Progenitor cell of endocrine pancreas (in vitro differentiated cells): ENCODE results near the gene FARS2. TPM values are rescaled to one million over a fixed set of nuclear protein-coding genes. Genes with fewer than 3 reads are reported as not detected.

Source experiments
- DNase-seq: peaks from one replicate; pipeline ENCODE4 v3.0.0; 2021; ENCODE audit warnings: low spot score; ENCODE audit not compliant: unreplicated experiment
- H3K27ac Mint-ChIP-seq: 2 replicates; pipeline ENCODE4 v1.8.0; 2021; ENCODE audit warnings: mild to moderate bottlenecking, moderate library complexity, mixed read lengths
- H3K27me3 Mint-ChIP-seq: 2 replicates; pipeline ENCODE4 v1.8.0; 2021; ENCODE audit warnings: mixed read lengths
- H3K36me3 Mint-ChIP-seq: 2 replicates; pipeline ENCODE4 v1.8.0; 2022; ENCODE audit warnings: mixed read lengths; ENCODE audit not compliant: insufficient read depth
- H3K4me1 Mint-ChIP-seq: 2 replicates; pipeline ENCODE4 v1.8.0; 2021; ENCODE audit warnings: low read depth, mixed read lengths
- H3K4me3 Mint-ChIP-seq: 2 replicates; pipeline ENCODE4 v1.8.0; 2021; ENCODE audit warnings: low read depth, mild to moderate bottlenecking, moderate library complexity, mixed read lengths
- H3K9me3 Mint-ChIP-seq: 2 replicates; pipeline ENCODE4 v1.8.0; 2021; ENCODE audit warnings: low read depth, mixed read lengths
- total RNA-seq: library from RNA; stranded (reverse); gene quantifications from 2 replicates; pipeline ENCODE4 v1.2.1, GENCODE V29; 2021
- TF ChIP-seq, protein P1 (sequence below): fragments of 200-600 bp; sonication (generic); IDR thresholded peaks from one replicate; pipeline ENCODE4 v1.5.0; 2021; ENCODE audit warnings: antibody characterized with exemption, mild to moderate bottlenecking; ENCODE audit not compliant: unreplicated experiment

The FARS2 gene
- total RNA-seq, 1 donor from 2014 or later, result 20.8 TPM

DNA sequence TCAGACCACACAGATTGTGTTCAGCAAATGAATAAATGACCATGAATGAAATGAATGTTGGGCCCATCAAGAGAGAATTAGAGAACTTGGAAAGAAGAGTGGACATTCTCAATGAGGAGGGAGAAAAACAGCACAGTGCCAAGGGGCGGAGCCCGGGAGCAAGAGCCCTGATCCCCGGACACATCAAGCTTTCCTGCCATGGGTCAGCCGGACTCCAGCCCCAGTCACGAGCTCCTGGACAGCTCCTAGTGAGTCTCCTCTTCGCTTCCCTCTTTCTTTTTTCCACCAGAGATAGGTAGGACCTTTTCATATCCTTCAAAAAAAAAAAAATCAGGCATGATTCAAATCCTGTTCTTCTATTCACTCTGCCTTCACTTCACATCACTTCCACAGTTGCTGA, 471.2 kb downstream of the FARS2 start:
- H3K9me3 Mint-ChIP-seq, result no peaks in the 10 kb centered on the region
- no peak for DNase-seq
- H3K4me3 Mint-ChIP-seq, result no peak overlapping the region
- H3K36me3 Mint-ChIP-seq, result no peaks in the 10 kb centered on the region
- peaks cover 9% of the 10 kb centered on the region for H3K4me1 Mint-ChIP-seq
- no peaks in the 10 kb centered on the region for H3K27me3 Mint-ChIP-seq
- H3K27ac Mint-ChIP-seq, result no peak overlapping the region
- TF ChIP-seq, protein P1, sequence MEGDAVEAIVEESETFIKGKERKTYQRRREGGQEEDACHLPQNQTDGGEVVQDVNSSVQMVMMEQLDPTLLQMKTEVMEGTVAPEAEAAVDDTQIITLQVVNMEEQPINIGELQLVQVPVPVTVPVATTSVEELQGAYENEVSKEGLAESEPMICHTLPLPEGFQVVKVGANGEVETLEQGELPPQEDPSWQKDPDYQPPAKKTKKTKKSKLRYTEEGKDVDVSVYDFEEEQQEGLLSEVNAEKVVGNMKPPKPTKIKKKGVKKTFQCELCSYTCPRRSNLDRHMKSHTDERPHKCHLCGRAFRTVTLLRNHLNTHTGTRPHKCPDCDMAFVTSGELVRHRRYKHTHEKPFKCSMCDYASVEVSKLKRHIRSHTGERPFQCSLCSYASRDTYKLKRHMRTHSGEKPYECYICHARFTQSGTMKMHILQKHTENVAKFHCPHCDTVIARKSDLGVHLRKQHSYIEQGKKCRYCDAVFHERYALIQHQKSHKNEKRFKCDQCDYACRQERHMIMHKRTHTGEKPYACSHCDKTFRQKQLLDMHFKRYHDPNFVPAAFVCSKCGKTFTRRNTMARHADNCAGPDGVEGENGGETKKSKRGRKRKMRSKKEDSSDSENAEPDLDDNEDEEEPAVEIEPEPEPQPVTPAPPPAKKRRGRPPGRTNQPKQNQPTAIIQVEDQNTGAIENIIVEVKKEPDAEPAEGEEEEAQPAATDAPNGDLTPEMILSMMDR, result no peak

DNA sequence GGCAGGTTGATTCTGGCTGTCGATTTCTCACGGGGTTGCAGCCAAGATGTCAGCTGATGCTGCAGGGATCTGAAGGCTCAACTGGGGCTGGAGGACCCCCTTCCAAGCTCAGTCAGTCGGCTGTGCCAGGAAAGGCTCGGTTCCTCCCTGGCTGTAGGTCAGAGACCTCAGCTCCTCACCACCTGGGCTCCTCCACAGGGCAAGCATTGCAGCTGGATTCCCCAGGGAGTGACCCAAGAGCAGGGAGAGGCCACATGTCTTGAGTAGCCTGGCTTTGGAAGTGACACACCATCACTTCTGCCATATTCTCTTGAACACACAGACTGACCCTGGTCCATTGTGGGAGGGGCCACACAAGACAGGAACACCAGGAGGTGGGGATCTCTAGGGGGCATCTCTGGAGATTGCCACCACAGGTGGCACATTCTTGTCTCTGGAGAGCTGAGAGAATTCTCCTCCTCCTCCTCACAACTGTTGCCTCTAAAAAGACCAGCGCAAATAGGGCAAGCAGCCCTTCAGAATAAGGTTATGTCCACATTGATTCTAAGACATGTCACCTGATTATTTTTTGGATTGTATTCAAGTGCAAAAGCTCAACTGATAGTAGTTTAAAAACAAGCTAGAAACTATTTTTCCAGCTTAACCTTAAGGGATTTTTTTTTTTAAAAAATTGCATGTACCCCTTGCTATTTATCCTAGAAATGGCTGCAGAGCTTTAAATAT, 474.9 kb downstream of the FARS2 start:
- DNase-seq, result no peak
- no peak overlapping the region for H3K4me3 Mint-ChIP-seq
- H3K27ac Mint-ChIP-seq, result no peak overlapping the region
- TF ChIP-seq, protein P1, result no peak
- H3K27me3 Mint-ChIP-seq, result no peaks in the 10 kb centered on the region
- H3K9me3 Mint-ChIP-seq, result no peaks in the 10 kb centered on the region
- no peaks in the 10 kb centered on the region for H3K4me1 Mint-ChIP-seq
- no peaks in the 10 kb centered on the region for H3K36me3 Mint-ChIP-seq

DNA sequence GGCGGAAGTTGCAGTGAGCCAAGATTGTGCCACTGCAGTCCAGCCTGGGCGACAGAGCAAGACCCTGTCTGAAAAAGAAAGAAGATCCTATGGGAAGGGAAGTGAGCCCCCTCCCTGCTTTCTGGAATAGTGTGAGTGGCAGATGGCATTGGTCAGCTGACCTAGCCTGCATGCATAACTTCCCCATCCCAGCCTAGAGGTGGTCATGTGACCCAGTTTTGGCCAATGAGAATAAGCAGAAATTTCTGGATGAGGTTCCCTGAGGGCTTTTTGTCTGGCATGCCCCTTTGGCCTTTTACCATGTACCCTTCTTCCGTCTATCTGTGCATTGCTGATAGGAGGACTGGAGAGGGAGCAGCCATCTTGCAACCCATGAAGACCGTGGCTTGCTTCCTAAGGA, 476.1 kb downstream of the FARS2 start:
- no peak overlapping the region for H3K4me3 Mint-ChIP-seq
- no peak for DNase-seq
- no peaks in the 10 kb centered on the region for H3K36me3 Mint-ChIP-seq
- no peaks in the 10 kb centered on the region for H3K4me1 Mint-ChIP-seq
- H3K27me3 Mint-ChIP-seq, result no peaks in the 10 kb centered on the region
- H3K9me3 Mint-ChIP-seq, result no peaks in the 10 kb centered on the region
- H3K27ac Mint-ChIP-seq, result no peak overlapping the region
- TF ChIP-seq, protein P1, result no peak

DNA sequence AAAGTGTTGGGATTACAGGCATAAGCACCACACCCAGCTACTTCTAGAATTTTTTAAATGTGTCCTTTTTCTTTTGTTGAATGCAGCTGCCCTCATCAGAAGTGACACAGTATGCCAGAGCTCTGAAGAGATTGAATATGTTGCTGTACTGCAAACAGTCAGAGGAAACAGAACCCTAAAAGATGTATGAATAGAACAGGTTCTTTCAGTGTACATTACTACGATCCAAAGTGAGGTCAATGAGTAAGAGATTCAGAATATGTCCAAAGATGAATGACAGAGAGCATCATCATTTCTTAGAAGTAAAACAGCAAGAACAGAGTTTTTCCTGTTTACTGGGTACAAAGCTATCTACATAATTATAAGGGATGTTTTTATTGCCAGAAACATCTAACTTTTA, 476.9 kb downstream of the FARS2 start:
- no peaks in the 10 kb centered on the region for H3K36me3 Mint-ChIP-seq
- no peak overlapping the region for H3K4me3 Mint-ChIP-seq
- no peaks in the 10 kb centered on the region for H3K27me3 Mint-ChIP-seq
- no peak for DNase-seq
- no peaks in the 10 kb centered on the region for H3K9me3 Mint-ChIP-seq
- no peaks in the 10 kb centered on the region for H3K4me1 Mint-ChIP-seq
- no peak overlapping the region for H3K27ac Mint-ChIP-seq
- TF ChIP-seq, protein P1, result no peak

DNA sequence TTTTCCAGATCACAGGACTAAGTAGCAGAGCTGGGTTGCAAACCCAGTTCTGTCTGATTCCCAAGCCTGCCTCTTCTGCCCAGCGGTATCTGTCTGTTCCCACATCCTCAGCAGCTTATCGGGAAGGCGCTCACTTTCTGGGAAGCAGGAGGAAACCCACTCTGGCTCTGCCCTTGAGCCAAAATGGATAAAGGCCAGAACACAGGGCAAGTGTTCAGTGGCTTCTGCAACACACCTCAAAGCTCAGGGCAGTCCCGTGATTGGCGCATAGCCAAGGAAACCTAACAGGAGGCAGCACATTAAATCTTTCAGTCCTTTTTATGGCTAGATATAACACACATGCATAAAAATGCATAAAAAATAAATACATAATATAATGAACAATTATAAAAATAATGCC, 483.2 kb downstream of the FARS2 start:
- H3K4me1 Mint-ChIP-seq, result no peaks in the 10 kb centered on the region
- no peak overlapping the region for H3K27ac Mint-ChIP-seq
- TF ChIP-seq, protein P1, result no peak
- no peaks in the 10 kb centered on the region for H3K27me3 Mint-ChIP-seq
- no peaks in the 10 kb centered on the region for H3K36me3 Mint-ChIP-seq
- H3K4me3 Mint-ChIP-seq, result no peak overlapping the region
- no peaks in the 10 kb centered on the region for H3K9me3 Mint-ChIP-seq
- DNase-seq, result no peak
